Measurements from ENCODE around the gene KLHDC2.
"Not testable (repeated sequence)": the region's sequence is repeated elsewhere in the genome, so short reads cannot be mapped to it uniquely, and the experiment has no call there.

KLHDC2 gene, protein sequence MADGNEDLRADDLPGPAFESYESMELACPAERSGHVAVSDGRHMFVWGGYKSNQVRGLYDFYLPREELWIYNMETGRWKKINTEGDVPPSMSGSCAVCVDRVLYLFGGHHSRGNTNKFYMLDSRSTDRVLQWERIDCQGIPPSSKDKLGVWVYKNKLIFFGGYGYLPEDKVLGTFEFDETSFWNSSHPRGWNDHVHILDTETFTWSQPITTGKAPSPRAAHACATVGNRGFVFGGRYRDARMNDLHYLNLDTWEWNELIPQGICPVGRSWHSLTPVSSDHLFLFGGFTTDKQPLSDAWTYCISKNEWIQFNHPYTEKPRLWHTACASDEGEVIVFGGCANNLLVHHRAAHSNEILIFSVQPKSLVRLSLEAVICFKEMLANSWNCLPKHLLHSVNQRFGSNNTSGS

DNA sequence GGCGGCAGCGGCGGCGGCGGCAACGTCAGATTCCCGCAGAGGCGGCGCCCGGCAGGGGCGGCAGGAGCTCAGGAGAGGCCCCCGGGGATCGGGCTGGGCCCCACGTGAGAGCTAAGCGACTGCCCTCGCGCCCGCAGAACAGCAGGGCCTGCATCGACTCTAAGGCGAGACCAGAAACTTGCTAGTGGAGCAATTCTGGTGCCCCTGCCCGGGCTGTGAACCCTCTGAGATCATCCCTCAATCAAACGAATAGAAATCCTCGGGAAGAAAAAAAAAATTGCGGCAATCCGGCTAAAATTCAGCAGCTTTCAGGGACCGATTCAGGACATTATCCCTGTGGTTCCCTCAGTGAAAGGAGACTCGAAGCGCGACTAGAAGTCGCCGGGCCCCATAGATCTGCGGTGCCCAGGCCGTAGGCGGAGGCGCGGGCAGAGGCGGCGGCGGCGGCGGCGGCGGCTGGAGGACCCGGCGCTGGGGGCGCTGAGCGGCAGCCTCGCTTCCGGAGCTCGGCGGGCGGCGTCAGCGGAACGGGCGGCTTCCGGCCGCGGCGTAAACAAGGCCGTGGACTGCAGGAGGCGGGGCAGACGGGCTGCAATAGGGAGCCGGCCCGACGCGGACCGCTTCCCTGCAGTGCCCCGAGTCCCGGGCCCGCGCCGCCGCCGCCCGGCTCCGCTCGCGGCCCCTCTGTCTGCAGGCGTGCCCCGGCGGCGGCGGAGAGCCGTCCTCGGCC, at the start of gene KLHDC2:
KLHDC2 (plus strand) TSS at position 583 of the 730 bp plus-strand sequence. CDS start 316 bp downstream, outside the sequence.
- DNase-seq = peak; percentile 77

DNA sequence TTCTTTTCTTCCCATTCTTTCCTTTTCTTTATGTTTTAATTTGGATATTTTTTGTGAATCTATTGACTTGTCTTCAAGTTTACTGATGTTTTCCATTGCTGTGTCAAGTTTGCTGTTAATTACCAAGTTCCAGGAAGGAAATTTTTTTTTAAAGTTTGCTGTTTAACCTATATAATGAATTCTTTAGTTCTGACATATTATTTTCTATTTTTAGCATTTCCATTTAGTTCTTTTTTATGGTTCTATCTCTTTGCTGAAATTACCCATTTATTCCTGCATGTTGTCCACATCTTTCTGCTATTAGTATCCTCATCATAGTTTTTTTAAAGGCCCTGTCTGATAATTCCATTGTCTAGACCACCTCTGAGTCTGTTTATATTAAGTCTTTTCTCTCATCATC, 47.2 kb upstream of the KLHDC2 start:
- DNase-seq = no peak

DNA sequence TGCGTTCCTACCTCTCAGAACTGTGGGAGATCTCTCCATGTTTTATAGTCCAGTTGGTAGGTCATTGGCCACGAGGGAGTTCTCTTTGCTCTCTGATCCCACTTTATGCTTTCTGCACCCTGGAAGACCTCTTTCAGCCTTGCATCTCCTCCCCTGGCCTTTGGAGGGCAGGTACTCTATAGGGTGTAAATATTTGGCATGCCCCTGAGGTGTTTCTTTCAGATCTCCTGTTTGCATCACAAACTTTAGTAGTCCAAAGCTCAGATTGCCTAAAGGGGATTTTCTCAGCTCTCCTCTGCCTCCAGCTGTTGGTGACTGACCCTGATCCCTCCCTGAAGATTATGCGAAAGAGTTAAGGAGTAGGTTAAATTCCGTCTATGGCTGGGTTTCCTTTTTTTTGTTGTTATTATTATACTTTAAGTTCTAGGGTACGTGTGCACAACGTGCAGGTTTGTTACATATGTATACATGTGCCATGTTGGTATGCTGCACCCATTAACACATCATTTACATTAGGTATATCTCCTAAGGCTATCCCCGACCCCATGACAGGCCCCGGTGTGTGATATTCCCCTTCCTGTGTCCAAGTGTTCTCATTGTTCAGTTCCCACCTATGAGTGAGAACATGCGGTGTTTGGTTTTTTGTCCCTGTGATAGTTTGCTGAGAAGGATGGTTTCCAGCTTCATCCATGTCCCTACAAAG, 46.1 kb upstream of the KLHDC2 start:
- DNase-seq = not testable (repeated sequence)

DNA sequence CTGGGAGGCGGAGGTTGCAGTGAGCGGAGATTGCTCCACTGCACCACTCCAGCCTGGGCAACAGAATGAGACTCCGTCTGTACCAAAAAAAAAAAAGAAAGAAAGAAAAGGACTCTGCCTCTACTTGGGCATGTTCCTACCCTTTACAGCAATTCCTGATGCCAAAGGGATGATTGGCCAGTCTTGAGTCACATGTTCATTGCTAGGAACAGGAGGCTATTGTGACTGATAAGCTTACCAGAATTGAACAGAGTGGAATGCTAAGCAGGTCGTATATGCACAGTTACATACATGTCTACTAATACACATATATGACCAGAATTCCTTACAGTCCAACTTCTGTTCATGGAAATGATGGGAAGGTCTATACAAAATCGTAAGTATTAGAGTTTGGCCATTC, 40.8 kb upstream of the KLHDC2 start:
- no peak for DNase-seq

DNA sequence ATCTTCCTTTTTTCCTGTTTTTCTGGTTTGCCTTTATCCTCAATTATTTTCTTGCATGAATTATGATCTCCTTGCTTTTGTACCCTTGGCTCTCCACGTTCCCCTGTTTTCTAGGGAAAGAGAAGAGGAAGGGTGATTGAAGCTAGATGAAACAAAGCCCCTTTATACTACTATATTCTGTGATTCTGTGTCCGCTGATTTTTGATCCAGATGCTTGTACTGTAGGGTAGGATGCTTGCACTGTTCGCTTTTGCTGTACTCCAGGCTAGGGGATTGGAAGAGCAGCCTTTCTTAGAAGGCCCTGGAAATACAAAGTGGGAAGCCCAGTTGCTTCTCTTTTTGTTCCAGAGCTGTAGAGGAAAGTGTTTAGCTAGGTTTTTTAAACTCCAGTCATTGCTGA, 35.1 kb upstream of the KLHDC2 start:
- no peak for DNase-seq

DNA sequence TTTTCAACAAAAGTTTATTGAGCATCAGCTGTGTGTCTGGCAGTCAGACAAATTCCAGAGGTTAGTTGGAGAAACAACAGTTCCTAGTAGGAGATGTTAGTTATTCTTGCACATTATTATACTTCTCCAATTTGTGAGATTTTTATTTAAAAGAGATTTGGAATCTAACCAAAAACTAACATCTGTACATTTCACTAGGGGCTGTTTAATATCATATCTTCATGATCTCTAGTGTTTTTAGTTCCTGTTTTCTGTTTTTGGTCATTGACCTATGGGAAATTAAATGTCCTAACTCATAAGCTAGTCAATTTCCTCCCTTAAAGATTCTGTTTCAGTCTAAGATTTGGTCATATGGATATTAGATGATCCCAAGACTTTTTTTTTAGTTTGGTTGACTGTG, 34.1 kb upstream of the KLHDC2 start:
- DNase-seq = no peak

DNA sequence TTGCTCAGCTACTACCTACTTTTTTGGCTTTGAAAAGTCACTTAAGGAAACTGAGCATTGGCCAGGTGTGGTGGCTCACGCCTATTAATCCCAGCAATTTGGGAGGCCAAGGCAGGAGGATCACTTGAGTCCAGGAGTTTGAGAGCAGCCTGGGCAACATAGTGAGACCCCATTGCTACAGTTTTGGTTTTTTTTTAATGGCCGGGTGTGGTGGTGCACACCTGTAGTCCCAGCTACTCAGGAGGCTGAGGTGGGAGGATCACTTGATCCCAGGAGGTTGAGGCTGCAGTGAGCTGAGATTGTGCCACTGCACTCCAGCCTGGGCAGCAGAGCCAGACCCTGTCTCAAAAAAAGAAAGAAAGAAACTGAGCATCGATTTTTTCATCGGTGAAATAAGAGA, 32.3 kb upstream of the KLHDC2 start:
- DNase-seq = not testable (repeated sequence)

DNA sequence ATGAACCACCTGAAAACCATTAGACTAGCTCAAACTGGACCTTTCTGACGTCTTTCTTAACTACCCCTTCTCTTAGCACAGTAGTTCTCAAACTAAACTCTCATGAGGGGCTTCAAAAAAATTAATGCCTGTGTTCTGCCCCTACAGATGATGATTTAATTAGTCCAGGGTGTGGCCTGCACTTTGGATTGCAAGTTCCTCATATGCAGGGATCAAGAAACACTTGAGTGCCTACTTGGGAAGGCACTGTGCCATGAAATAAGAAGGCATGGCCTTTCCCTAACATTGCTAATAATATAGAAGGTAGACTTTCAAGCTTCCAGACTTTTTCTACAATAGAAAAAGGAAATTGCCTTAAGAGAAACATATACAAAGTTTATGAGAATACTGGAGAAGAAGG, 22.8 kb upstream of the KLHDC2 start:
- no peak for DNase-seq

DNA sequence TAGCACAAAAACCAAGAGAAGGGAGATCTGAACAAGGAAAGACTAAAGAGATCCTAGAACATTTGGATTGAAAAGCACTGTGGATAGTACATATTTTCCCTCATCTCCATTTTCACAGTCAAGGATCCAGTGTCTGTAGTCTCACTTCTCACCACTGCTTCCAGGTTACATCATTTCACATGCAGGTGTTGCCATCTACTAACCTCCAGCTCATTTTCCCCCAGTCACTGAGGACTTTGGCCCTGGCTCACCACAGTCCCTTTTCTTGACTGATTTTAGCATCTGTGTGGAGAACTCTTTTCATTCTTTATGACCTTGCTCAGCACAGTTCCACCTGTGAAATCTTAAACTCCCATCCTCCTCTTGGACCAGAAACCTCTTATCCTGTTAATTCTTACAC, 21.5 kb upstream of the KLHDC2 start:
- not testable (repeated sequence) for DNase-seq

DNA sequence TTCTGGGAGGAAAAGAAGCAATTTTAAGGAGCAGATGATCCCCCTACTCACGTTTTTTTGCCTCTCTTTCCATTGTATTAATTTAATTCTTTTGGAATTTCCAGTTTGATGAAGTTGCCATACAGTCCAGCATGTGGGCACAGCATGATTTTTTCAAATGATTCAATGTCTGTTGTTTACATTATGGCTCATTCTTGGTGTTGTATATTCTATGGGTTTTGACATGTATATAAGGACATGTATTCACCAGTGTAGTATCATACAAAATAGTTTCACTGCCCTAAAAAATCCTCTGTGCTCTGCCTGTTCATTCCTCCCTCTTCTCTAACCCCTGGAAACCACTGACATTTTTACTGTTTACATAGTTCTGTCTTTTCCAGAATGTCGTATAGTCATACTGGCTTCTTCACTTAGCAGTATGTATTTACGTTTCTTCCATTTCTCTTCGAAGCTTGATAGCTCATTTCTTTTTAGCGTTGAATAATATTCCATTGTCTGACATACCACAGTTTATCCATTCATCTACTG, 13.3 kb upstream of the KLHDC2 start:
- DNase-seq = no peak

DNA sequence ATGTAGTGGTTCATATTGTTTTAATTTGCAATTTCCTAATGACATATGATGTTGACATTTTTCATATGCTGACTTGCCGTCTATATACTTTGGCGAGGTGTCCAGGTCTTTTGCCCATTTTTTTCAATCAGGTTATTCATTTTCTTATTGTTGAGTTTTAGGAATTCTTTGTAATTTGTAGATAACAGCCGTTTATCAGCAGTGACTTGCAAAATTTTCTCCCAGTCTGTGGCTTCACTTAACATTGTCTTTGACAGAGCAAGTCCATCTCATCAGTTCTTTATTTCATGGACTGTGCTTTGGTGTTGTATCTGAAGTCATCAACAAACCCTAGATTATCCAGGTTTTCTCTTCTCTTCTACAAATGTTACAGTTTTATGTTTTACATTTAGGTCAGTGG, 12.6 kb upstream of the KLHDC2 start:
- DNase-seq = no peak

DNA sequence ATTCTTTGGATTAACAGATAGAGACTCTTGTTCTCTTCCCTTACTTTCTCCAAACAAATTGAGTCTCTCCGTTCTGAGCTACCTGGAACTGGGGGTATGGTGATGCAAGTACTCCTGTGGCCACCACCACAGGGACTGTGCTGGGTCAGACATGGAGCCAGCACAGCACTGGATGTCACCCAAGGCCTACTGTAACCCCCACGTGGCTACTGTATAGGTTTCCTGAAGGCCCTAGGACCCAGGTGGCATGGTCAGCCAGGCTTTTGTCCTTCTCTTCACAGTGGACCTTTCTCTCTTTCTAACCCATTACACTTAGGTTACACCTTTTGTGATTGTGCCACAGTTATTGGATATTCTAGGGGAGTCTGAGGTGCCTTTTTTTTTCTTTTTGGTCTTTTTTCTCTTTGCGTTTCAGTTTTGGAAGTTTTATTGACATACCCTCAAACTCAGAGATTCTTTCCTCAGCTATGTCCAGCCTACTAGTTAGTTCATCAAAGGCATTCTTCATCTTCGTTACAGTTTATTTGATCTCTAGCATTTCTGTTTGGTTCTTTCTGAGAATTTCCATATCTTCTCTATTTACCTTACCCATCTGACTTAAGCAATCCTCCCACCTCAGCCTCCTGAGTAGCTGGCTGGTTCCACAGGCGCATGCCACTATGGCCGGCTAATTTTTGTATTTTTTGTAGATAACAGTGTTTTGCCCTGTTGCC, 6.0 kb upstream of the KLHDC2 start:
- DNase-seq = no peak

DNA sequence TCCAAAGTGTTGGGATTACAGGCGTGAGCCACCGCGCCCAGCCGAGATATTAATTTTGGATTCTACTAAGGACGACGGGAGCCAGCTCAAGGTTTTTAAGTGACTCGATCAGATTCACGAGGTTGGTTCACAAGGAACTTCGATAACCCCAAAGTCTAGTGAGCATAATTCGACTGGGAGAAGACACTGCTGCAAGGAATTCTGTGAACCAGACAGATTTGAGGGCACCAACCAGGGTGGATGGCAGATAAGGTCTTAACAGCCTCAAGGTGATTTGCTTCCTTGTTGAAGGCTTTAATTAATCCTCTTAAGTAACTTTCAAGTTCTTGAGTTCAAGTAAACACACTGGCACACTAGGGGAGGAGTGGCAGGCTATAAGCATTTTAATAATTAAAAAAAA, 1.1 kb upstream of the KLHDC2 start:
- no peak for DNase-seq

DNA sequence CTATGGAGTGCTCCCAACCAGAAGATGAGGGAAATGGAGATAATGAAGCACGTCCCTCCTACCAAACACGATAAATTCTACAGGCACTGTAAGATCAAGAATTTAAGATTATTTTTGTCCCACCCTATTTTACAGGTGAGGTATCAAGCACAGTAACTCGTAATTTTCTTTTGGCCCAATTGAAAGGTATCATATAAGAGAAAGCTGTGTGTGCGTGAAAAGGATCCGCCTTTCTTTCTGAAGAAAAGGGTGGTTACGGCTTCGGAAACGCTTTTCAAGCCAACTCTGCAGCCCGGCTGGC, 733 bp upstream of the KLHDC2 start:
- DNase-seq = no peak

DNA sequence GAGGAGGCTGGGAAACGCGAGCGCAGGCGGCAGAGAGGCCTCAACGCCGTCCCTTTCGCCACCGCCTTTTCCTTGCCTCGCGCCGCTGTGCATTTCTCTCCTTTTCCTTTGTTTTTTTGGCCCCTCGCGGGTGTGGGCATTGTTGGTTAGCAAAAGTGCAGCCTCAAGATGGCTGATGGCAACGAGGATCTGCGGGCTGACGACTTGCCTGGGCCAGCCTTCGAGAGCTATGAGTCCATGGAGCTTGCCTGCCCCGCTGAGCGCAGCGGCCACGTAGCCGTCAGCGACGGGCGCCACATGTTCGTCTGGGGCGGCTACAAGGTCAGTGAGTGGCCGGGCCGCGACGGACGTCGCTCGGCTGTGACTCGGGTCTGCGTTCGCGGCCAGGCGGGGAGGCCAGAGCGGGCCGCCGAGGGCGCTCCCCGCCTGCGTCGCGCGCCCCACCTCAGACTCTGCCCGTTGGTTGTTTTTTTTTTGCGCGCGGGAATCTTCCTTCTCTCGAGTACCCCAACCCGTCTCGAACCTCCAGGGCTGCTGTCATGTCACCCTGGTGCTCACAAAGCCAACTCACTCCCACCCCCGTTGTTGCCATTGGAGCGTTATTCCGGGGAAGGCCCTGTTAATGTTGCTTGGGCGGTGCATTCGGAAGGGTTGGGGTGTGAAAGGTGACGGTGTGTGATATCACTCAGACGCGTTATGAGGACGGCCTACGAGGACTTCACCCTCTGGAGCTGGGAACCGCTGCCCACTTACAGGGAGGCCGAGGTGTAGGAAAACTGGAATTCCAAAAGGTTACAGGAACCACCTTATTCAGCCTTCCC, 558 bp downstream of the KLHDC2 start:
- DNase-seq = no peak

DNA sequence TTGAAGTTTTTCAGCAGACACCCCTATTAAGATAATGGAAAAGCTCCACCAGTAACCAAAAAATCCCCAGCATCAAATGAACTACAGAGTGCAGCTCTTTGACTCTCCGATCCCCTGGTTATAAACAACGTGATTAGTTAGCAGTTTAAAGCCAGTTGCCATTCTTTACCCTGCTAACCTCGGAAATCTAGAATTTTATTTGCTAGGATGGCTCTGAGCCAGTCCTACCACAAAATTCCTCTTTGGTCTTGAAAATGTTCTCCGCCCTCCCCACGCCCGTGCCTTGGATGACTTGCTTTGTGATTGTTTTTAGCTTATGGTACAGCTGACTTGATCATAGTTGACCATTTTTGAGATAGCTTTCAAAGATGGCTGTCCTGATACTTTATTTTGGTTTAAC, 1.2 kb downstream of the KLHDC2 start:
- no peak for DNase-seq

DNA sequence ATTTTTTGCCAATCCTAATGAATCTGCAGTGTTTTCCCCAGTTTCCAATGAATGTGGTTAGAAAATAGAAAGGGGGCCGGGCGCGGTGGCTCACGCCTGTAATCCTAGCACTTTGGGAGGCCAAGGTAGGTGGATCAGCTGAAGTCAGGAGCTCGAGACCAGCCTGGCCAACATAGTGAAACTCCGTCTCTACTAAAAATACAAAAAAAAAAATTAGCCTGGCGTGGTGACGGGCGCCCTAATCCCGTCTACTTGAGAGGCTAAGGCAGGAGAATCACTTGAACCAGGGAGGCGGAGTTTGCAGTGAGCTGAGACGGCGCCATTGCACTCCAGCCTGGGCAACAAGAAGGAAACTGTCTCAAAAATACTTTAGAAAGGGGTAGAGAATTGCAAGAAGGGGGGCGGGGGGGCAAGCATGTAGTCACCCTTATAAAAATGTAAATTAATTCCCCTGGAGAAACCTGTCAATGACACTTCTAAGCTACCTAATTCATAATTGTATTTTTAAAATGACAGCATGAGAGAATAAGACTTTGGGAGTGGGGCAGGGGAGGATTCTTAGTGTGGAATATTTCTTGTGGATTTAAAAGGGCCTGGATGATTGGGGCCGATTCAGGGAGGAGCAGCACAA, 1.7 kb downstream of the KLHDC2 start:
- no peak for DNase-seq

DNA sequence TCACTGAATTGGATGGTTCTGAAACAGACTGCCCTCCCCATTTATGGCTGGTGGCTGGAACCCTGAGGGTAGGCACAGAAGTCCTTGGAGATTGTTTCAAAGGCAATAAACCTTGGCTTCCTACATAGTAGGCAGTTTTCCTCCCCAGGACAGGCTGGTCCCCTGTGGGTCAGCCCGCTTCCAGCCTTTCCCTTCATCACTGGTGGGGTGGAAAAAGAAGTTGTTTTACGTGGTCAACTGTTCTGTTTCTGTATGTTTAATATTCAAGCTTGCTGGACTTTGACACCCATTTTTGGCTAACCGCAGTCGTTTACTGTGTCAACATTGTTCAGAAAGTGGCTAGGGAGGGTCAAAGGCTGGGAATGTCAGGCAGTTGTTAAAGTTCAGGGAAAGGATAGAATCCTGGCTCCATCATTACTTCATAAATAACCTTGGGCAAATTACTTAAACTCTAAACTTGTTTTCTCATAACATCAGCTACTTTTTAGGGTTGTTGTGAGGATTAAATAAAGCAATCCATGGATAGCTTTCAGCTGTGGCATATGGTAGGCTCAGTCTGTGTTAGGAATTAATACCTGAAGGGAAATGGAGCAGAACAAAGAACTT, 2.4 kb downstream of the KLHDC2 start:
- no peak for DNase-seq

DNA sequence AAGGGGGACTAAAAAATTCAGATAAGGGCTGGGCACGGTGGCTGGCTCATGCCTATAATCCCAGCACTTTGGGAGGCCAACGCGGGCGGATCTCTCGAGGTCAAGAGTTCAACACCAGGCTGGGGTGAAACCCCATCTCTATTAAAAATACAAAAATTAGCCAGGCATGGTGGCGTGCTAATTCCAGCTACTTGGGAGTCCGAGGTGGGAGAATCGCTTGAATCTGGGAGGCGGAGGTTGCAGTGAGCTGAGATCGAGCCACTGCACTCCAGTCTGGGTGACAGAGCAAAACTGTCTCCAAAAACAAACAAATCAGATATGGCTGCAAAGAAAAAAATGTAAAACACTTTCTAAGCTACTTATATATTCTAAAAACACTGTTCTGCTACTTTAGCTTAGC, 3.7 kb downstream of the KLHDC2 start:
- not testable (repeated sequence) for DNase-seq

DNA sequence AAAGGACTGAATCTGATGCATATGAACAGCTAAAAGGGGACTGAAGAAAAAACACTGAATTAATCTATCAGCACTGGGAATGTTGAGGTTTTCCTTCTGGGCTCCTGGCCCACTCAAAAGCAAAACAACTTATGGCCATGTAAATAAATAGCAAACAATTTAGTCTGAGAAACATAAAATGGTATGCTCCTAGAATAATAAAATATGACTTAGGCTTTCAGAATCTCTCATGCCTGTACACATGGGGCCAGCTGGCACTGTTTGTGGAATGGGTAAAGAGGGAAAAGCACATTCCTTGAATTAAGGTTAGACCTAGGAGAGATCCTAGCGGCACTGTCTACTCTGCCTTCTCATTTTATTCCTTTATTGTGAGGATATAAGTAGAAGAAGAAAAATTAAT, 6.2 kb downstream of the KLHDC2 start:
- no peak for DNase-seq

DNA sequence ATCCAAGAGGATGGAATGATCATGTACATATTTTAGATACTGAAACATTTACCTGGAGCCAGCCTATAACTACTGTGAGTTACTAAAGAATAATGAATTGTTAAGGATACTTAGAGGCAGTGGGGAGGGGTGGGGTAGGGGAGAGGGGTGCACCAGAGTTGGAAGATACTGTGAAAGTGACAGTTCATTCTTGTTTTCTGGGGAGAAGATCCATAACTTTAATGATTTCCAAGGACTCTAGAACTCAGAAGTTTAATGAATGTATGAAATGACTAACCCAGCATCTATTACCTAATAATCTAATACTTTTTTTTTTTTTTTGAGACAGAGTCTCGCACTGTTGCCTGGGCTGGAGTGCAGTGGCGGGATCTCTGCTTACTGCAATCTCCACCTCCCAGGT, 10.5 kb downstream of the KLHDC2 start:
- DNase-seq = no peak
